GM04504 (cell line): ENCODE results near the gene CCDC81.
A peak's percentile ranks its signal among the peaks of the same experiment; 100 is the strongest.
"Not testable (repeated sequence)": the region's sequence is repeated elsewhere in the genome, so short reads cannot be mapped to it uniquely, and the experiment has no call there.

Source experiments
- DNase-seq: peaks from one replicate; pipeline ENCODE4 v3.0.0-alpha.2; 2012; ENCODE audit warnings: low read depth

The CCDC81 gene

DNA sequence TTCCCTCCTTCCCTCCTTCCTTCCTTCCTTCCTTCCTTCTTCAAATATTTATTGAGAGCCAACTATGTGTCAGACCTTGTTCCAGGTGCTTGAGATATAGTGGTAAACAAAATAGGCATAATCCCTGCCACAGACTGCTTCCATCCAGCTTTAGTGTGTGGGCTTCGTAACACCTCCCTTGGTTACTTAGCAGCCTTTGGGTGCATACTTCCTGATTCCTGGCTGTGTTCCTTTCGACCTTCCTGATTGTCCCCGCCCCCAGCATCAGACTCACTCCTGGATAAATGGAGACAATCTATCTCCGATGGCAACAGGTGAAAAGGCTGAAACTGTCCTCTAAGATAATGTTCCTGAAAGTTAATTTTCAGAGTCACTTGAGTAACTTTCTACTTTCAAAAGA lies 13.5 kb downstream of the CCDC81 start:
- no peak for DNase-seq

DNA sequence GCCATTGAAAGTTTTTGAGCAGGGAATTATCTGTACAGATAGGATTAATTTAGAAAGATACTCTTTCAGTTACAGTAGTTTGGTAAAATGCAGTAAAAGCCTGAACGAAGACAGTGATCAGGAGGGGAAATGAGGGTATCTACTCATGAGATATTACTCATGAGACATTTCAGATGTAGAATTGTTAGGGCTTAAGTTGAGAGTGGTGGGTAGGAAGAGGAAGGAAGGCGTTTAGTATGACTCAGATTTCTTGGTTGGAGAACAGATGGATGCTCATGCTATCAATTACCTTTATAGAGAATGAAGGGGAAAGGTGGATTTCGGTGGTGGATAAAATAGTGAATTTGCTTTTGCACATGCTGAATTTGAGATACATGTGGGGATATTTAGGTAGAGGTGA lies 15.8 kb downstream of the CCDC81 start:
- DNase-seq, result no peak

GRCh38 chr11:86395061-86395551 lies 20.4 kb downstream of the CCDC81 start:
- DNase-seq, result no peak

- peak; percentile 43 for DNase-seq
Measured at GRCh38 chr11:86396396-86396795, 21.7 kb downstream of the CCDC81 start.

GRCh38 chr11:86397351-86397750 lies 22.7 kb downstream of the CCDC81 start:
- no peak for DNase-seq

GRCh38 chr11:86398106-86398505 lies 23.4 kb downstream of the CCDC81 start:
- DNase-seq, result no peak

GRCh38 chr11:86403458-86403857 lies 28.8 kb downstream of the CCDC81 start:
- no peak for DNase-seq

GRCh38 chr11:86408845-86409244 lies 34.2 kb downstream of the CCDC81 start:
- DNase-seq, result no peak

DNA sequence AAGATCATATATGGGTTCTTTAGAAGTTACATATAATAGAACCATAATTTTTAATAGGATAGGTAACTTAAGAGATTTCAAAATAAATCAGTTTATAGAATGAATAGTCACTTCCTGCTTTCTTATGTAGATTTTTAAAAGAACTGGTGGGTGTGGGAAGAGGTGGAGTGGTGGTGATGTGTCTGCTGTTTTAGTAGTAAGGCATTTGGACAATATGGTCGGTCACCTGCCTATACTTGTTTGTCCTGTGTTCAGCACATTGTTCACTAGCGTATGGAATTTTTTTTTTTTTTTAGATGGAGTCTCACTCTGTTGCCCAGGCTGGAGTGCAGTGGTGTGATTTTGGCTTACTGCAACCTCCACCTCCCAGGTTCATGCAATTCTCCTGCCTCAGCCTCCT lies 39.3 kb downstream of the CCDC81 start:
- DNase-seq, result no peak

DNA sequence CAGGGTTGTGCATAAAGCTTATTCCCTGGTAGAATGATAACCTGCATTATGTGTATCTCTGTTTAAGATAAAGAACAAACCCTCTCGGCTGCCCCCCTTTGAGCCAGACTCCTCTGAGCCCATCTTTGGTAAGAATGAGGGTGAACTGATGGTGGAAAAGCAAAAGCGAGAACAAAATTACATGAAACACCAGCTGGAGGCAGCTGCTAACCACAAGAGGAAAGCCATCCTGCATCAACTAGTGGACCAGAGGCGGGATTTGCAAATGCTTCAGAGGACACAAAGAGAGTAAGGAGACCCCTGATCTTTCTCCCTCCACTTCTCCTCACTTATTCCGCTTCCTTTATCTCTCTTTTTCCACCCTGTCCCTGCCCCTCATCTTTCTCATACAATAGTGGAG lies 40.3 kb downstream of the CCDC81 start:
- DNase-seq, result no peak

GRCh38 chr11:86416494-86416893 lies 41.8 kb downstream of the CCDC81 start:
- DNase-seq, result no peak

DNA sequence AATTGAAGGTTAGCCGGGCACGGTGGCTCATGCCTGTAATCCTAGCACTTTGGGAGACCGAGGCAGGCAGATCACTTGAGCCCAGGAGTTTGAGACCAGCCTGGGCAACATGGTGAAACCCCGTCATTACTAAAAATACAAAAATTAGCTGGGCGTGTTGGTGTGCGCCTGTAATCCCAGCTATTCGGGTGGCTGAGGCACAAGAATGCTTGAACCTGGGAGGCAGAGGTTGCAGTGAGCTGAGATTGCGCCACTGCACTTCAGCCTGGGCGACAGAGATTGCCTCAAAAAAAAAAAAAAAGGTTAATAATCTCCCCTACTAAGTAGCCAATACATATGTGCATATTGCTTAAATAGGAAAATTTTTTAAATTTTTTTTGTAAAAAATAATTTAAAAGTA lies 42.3 kb downstream of the CCDC81 start:
- DNase-seq, result not testable (repeated sequence)

DNA sequence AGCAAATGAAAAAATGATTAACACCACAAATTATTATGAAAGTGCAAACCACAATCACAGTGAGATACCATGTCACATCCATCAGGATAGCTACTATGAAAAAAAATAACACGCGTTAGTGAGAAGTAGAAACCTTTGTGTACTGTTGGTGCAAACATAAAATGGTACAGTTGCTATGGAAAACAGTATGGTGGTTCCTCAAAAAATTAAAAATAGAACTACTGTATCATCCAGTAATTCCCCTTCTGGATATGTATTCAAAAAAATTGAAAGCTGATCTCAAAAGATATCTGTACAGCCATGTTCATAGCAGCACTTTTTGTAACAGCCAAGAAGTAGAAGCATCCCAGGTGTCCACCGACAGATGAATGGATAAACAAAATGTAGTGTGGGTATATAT lies 43.4 kb downstream of the CCDC81 start:
- no peak for DNase-seq

GRCh38 chr11:86418513-86418912 lies 43.8 kb downstream of the CCDC81 start:
- DNase-seq, result no peak

GRCh38 chr11:86418917-86419316 lies 44.2 kb downstream of the CCDC81 start:
- no peak for DNase-seq

DNA sequence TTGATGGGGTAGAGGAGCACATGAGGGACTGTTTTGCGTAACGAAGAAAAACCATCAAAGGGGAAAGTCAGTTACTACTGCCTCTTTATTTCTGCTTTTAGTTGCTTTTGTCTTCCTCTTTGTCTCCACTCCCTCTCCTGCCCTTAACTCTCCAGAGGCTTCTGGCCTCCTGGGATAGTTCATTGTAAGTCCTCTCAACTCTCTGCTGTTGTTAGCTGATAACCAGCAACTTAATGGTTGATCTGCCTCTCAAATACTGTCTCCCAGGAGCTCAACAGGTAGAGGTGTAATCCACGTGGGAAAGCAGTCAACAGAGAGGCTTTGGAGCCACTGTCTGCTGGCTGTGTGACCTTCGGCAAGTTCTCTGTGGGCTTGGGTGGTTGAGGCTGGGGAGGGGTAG lies 47.3 kb downstream of the CCDC81 start:
- DNase-seq, result no peak

DNA sequence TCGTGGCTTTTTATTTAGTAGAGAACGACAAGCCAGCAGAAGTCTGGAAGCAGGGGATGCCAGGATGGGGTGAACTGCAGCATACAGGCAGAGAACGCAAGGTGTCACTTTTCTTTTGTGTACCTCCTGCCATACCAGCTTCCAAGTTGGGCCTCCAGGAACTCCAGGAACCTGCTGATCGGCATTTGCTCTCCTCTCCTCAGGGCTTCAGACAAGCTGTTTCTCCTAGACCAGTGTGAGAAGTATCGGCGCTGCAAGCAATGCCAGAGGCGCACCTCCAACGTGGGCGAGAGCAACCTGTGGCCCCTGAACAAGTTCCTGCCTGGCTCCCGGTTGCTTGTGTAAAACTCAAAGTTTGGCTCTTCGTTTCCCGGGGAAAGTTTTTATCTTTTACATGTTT lies 47.7 kb downstream of the CCDC81 start:
- DNase-seq, result no peak

DNA sequence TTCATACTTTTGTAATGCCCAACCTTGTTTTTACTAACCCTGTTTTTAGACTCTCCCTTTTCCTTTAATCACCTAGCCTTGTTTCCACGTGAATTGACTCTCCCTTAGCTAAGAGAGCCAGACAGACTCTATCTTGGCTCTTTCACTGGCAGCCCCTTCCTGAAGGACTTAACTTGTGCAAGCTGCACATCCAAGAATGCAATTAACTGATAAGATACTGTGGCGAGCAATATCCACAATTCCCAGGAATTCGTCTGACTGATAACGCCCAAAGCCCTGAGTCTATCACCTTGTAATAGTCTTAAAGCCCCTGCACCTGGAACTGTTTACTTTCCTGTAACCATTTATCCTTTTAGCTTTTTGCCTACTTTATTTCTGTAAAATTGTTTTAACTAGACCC lies 48.8 kb downstream of the CCDC81 start:
- not testable (repeated sequence) for DNase-seq

- DNase-seq, result no peak
Measured at GRCh38 chr11:86427441-86427840, 52.8 kb downstream of the CCDC81 start.

DNA sequence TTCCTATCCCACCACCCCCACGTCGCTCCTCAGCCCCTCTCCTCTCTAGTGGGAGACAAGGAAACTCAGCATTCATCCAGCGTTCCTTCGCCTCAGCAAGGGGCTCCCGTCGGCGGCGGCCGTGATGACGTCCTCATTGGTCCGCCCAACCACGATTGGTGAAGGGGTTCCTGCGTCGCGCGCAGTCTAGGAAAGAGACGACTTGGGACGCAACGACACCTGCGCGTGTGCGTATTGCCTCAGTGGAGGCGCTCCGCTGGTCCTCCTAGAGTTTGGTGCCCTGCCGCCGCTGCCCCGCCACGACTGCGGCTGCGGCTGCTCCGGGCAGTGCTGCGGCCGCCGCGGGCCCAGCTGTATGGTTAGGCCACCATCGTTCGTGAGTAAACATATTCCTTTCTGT lies 56.6 kb downstream of the CCDC81 start:
- no peak for DNase-seq

- not testable (repeated sequence) for DNase-seq
Measured at GRCh38 chr11:86433361-86434095, 58.8 kb downstream of the CCDC81 start.

- DNase-seq, result no peak
Measured at GRCh38 chr11:86435711-86436110, 61.0 kb downstream of the CCDC81 start.

GRCh38 chr11:86438685-86439084 lies 64.0 kb downstream of the CCDC81 start:
- peak; percentile 32 for DNase-seq

GRCh38 chr11:86440305-86440716 lies 65.6 kb downstream of the CCDC81 start:
- DNase-seq, result peak; percentile 30
